Measurements from ENCODE around the gene DNAAF3.

DNAAF3 gene

DNA sequence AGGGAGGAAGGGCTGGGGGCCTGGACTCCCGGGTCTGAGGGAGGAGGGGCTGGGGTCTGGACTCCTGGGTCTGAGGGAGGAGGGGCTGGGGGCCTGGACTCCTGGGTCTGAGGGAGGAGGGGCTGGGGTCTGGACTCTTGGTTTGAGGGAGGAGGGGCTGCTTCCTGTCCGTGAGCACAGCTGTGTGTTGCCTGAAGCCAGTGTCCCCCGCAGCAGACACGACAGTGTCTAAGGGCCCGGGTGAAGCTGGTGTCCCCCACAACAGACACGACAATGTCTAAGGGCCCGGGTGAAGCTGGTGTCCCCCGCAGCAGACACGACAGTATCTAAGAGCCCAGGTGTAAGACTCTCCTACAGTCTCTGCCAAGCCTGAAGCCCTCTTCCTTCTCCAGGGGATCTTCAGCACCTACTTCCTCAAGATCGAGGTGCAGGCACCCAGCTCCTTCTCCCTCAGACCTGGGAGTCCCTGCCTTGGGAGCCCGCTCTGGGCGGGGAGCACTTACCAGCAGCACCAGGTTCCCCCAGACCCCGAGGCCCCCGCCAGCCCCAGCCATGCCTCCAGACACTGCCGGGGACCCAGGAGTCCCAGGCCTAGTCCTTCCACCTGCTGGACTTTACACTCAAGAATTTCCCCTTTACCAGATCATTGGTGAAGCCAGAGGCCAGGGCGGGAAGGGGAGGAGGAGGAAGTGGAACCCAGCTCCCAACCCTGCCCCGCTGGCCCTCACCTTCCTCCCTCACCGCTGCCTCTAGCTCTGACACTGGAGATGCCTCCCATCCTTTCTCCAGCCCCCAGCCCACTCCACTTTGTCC, 42.7 kb upstream of the DNAAF3 start, which contains the start of gene PTPRH:
Gene PTPRH (minus strand): TSS at position 622 of the 813 bp plus-strand sequence. CDS start 68 bp downstream, at position 554.
- no peak for TF ChIP-seq TCF12 (IDR thresholded peaks at IDR 0.05; ENCODE audit: low read depth)
- no peak for TF ChIP-seq EGR1 (IDR thresholded peaks at IDR 0.05)
- TF ChIP-seq CEBPB (IDR thresholded peaks at IDR 0.05) = no peak
- no peak for TF ChIP-seq ZBTB7A (IDR thresholded peaks at IDR 0.05; ENCODE audit: low read depth)
- TF ChIP-seq, protein P1, sequence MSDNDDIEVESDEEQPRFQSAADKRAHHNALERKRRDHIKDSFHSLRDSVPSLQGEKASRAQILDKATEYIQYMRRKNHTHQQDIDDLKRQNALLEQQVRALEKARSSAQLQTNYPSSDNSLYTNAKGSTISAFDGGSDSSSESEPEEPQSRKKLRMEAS (IDR thresholded peaks at IDR 0.05) = no peak
- no peak for TF ChIP-seq TAF1 (IDR thresholded peaks at IDR 0.05; ENCODE audit: low read depth)
- no peak for TF ChIP-seq EP300 (IDR thresholded peaks at IDR 0.05; ENCODE audit: borderline replicate concordance)
- no peak for TF ChIP-seq TEAD4 (IDR thresholded peaks at IDR 0.05)
- TF ChIP-seq, protein P2, sequence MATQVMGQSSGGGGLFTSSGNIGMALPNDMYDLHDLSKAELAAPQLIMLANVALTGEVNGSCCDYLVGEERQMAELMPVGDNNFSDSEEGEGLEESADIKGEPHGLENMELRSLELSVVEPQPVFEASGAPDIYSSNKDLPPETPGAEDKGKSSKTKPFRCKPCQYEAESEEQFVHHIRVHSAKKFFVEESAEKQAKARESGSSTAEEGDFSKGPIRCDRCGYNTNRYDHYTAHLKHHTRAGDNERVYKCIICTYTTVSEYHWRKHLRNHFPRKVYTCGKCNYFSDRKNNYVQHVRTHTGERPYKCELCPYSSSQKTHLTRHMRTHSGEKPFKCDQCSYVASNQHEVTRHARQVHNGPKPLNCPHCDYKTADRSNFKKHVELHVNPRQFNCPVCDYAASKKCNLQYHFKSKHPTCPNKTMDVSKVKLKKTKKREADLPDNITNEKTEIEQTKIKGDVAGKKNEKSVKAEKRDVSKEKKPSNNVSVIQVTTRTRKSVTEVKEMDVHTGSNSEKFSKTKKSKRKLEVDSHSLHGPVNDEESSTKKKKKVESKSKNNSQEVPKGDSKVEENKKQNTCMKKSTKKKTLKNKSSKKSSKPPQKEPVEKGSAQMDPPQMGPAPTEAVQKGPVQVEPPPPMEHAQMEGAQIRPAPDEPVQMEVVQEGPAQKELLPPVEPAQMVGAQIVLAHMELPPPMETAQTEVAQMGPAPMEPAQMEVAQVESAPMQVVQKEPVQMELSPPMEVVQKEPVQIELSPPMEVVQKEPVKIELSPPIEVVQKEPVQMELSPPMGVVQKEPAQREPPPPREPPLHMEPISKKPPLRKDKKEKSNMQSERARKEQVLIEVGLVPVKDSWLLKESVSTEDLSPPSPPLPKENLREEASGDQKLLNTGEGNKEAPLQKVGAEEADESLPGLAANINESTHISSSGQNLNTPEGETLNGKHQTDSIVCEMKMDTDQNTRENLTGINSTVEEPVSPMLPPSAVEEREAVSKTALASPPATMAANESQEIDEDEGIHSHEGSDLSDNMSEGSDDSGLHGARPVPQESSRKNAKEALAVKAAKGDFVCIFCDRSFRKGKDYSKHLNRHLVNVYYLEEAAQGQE (IDR thresholded peaks at IDR 0.05; ENCODE audit: low read depth) = no peak
- TF ChIP-seq CREB1 (IDR thresholded peaks at IDR 0.05; ENCODE audit: low read depth) = no peak

DNA sequence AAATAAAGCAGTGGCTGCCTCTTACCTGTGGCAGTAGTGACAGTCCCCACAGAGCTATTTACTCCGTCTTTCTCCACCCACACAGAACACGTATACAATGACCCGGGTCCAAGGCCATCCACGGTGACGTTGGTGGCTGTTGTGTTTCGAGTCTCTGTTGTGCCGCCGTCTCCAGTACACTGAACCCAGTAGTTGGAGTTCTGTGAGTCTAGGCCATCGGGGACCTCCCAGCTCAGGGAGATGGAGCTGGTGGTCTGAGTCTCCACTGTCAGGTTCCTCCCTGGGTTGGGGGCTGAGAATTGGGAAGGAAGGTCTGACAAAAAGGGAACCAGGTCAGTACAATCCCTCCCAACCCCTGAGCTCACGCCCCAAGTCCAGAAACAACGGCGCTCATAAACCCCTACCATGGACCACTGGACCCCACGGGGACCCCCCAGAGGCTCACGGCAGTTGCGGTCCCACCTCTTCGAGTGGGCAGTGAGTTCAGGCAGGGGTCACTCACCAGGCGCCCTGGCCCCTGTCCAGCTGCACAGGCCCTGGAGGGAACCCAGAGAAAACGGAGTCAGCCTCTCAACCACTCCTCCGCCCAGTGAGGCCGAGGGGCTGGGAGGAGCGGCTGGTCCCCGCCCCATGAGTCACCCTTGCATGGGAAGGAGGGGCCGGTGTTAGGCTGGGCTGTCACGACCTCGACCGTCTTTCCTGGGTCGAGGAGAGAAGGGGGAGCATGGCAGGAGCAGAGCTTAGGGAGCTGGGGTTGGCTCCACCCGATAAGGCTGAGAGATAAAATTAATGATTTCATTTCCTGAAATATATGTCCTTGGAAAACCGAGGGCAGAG, 40.5 kb upstream of the DNAAF3 start:
- TF ChIP-seq, protein P1 (IDR thresholded peaks at IDR 0.05) = peak; percentile 35
- no peak for TF ChIP-seq TEAD4 (IDR thresholded peaks at IDR 0.05)
- no peak for TF ChIP-seq YY1 (IDR thresholded peaks at IDR 0.05; ENCODE audit: low read depth)
- TF ChIP-seq NFIC (IDR thresholded peaks at IDR 0.05) = peak; percentile 68
- TF ChIP-seq ZBTB7A (IDR thresholded peaks at IDR 0.05; ENCODE audit: low read depth) = peak; percentile 88; the same call in 1 of the 2 replicates
- no peak for TF ChIP-seq EGR1 (IDR thresholded peaks at IDR 0.05)
- no peak for TF ChIP-seq EP300 (IDR thresholded peaks at IDR 0.05; ENCODE audit: borderline replicate concordance)
- TF ChIP-seq, protein P3, sequence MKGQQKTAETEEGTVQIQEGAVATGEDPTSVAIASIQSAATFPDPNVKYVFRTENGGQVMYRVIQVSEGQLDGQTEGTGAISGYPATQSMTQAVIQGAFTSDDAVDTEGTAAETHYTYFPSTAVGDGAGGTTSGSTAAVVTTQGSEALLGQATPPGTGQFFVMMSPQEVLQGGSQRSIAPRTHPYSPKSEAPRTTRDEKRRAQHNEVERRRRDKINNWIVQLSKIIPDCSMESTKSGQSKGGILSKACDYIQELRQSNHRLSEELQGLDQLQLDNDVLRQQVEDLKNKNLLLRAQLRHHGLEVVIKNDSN (IDR thresholded peaks at IDR 0.05) = no peak
- TF ChIP-seq TAF1 (IDR thresholded peaks at IDR 0.05; ENCODE audit: low read depth) = no peak

DNA sequence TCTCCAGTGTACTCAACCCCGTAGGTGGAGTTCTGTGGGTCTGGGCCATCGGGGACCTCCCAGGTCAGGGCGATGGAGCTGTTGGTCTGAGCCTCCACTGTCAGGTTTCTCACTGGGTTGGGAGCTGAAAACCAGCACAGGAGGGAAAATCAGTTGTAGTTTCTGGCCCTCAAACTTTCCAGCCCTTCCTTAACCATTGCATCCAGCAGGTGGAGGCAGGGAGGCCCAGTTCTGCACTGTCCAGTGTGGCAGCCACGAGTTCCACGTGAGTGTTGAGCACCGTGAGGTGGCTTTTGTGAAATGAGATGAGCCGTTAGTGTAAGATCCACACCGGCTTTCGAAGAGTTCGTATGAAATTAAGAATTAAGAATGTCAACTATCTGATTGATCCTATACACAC, 35.8 kb upstream of the DNAAF3 start:
- 0 out of 2 replicates have a peak, but pooled peaks have one; percentile 12 for TF ChIP-seq RAD21 (IDR thresholded peaks at IDR 0.05; ENCODE audit: low read depth)

DNA sequence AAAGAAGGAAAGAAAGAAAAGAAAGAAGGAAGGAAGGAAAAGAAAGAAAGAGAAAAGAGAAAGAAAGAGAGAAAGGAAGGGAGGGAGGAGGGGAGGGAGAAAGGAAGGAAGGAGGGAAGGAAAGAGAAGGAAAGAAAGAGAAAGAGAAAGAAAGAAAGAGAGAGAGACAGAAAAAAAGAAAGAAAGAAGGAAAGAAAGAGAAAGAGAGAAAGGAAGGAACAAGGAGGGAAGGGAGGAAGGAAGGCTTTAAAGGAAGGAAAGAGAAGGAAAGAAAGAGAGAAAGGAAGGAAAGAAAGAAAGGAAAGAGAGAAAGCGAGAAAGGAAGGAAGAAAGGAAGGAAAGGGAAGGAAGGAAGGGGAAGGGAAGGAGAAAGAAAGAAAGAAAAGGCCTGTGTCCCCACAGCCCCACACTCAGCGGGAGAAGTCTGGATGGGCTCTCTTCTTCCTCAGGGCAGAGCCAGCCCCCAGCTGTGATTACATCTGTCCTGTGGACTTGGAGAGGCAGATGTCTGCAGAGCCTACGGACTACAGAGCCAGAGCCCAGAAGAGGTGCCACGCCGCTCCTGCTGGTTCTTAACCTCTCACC, 33.3 kb upstream of the DNAAF3 start:
- TF ChIP-seq CEBPB (IDR thresholded peaks at IDR 0.05) = no peak
- no peak for TF ChIP-seq EGR1 (IDR thresholded peaks at IDR 0.05)
- no peak for TF ChIP-seq CREB1 (IDR thresholded peaks at IDR 0.05; ENCODE audit: low read depth)
- TF ChIP-seq TEAD4 (IDR thresholded peaks at IDR 0.05) = no peak
- TF ChIP-seq, protein P2 (IDR thresholded peaks at IDR 0.05; ENCODE audit: low read depth) = no peak

DNA sequence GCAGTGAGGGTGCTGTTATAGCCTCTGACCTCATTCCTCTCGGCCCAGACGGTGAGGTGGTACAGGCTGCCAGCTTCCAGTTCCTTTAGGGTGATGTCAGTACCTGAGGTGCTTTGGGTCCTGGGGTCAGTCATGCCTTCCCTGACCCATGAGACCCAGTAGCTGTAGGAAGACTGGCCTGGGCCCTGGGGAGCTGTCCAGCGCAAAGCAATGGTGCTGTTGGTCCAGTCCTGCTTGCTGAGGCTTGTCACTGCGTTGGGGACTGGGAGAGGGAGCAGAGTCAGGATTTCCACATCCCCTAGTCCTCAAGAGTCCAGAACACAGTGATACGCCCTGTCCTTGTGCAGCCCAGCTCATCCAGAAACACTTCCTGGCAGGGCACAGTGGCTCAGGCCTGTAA, 32.2 kb upstream of the DNAAF3 start:
- TF ChIP-seq NFIC (IDR thresholded peaks at IDR 0.05) = no peak
- no peak for TF ChIP-seq TAF1 (IDR thresholded peaks at IDR 0.05; ENCODE audit: low read depth)
- TF ChIP-seq, protein P2 (IDR thresholded peaks at IDR 0.05; ENCODE audit: low read depth) = peak; percentile 84
- no peak for TF ChIP-seq TEAD4 (IDR thresholded peaks at IDR 0.05)
